GM23248 (cell line): ENCODE data around the gene APRT. TPM values are rescaled to one million over a fixed set of nuclear protein-coding genes. Genes with fewer than 3 reads are reported as not detected.

Source experiments
- DNase-seq: peaks from one replicate; pipeline ENCODE4 v3.0.0-alpha.2; 2015
- H2AFZ ChIP-seq: fragments of 200-600 bp; sonication (generic); 2 replicates; pipeline ENCODE4 v1.6.1; 2016; ENCODE audit warnings: antibody characterized with exemption
- H3F3A ChIP-seq: fragments of 200-600 bp; sonication (generic); 2 replicates; pipeline ENCODE4 v1.6.1; 2016; ENCODE audit warnings: mild to moderate bottlenecking, antibody characterized with exemption, mixed run types; ENCODE audit not compliant: insufficient read depth
- H3K27ac ChIP-seq: fragments of 200-600 bp; sonication (generic); 2 replicates; pipeline ENCODE4 v1.5.1; 2016; ENCODE audit warnings: mild to moderate bottlenecking
- H3K27me3 ChIP-seq: fragments of 200-600 bp; sonication (generic); replicated peaks from 2 replicates; pipeline ENCODE4 v1.6.1; 2016; ENCODE audit warnings: mild to moderate bottlenecking; ENCODE audit not compliant: insufficient read depth
- H3K36me3 ChIP-seq: fragments of 200-600 bp; sonication (generic); 2 replicates; pipeline ENCODE4 v1.6.1; 2016; ENCODE audit warnings: low read depth, mild to moderate bottlenecking
- H3K4me1 ChIP-seq: fragments of 200-600 bp; sonication (generic); 2 replicates; pipeline ENCODE4 v1.6.1; 2016; ENCODE audit warnings: mild to moderate bottlenecking; ENCODE audit not compliant: insufficient read depth
- H3K4me2 ChIP-seq: fragments of 200-600 bp; sonication (generic); one replicate; pipeline ENCODE4 v1.6.1; 2016; ENCODE audit warnings: mild to moderate bottlenecking; ENCODE audit not compliant: unreplicated experiment
- H3K4me3 ChIP-seq: fragments of 200-600 bp; sonication (generic); 2 replicates; pipeline ENCODE4 v1.5.1; 2016; ENCODE audit warnings: mild to moderate bottlenecking
- H3K79me2 ChIP-seq: fragments of 200-600 bp; sonication (generic); 2 replicates; pipeline ENCODE4 v1.6.1; 2016; ENCODE audit warnings: mild to moderate bottlenecking; ENCODE audit not compliant: insufficient read depth
- H3K9ac ChIP-seq: fragments of 200-600 bp; sonication (generic); 2 replicates; pipeline ENCODE4 v1.6.1; 2016; ENCODE audit warnings: mild to moderate bottlenecking
- H3K9me2 ChIP-seq: fragments of 200-600 bp; sonication (generic); 2 replicates; pipeline ENCODE4 v1.6.1; 2016; ENCODE audit warnings: mixed run types, mild to moderate bottlenecking, moderate library complexity; ENCODE audit not compliant: insufficient read depth
- H3K9me3 ChIP-seq: fragments of 200-600 bp; sonication (generic); one replicate; pipeline ENCODE4 v1.6.1; 2017; ENCODE audit warnings: low read depth
- H4K20me1 ChIP-seq: fragments of 200-600 bp; sonication (generic); 2 replicates; pipeline ENCODE4 v1.6.0; 2016; ENCODE audit not compliant: insufficient read depth
- EZH2 ChIP-seq: fragments of 200-600 bp; sonication (generic); IDR thresholded peaks from 2 replicates; pipeline ENCODE4 v1.6.1; 2018; ENCODE audit warnings: antibody characterized with exemption, mild to moderate bottlenecking; ENCODE audit not compliant: insufficient read depth, poor library complexity, severe bottlenecking
- EZH2phosphoT487 ChIP-seq: fragments of 200-600 bp; sonication (generic); IDR thresholded peaks from 2 replicates; pipeline ENCODE4 v1.6.1; 2018; ENCODE audit warnings: antibody characterized with exemption, moderate library complexity, mild to moderate bottlenecking, low read depth; ENCODE audit not compliant: insufficient read depth
- WGBS, 2 experiments: methylation state at CpG; one replicate each; pipeline ENCODE4 v1.1.6; 2015 to 2017; ENCODE audit warnings: low lambda C conversion rate in 2 of 2, low coverage in 1 of 2; ENCODE audit errors: missing lambda C conversion rate in 2 of 2; 5-methylcytosine and 5-hydroxymethylcytosine counted together
- in situ Hi-C: fragments of 300-500 bp; cut with MboI; formaldehyde crosslinking; loops from 2 replicates; pipeline ENCODE4 v1.15.0; 2020
- polyA plus RNA-seq: library from polyadenylated mRNA; unstranded; fragments of >200 nt; fragmentation: Nextera tagmentation; extraction: Ambion mirVana; gene quantifications from 2 replicates; pipeline ENCODE4 v1.2.1, GENCODE V29; 2016
- total RNA-seq: library from RNA; depleted of rRNA; stranded (reverse); fragments of >200 nt; shearing (Covaris generic); gene quantifications from 2 replicates; pipeline ENCODE4 v1.2.3, GENCODE V29; 2014

APRT gene
- total and polyA plus RNA-seq, 2 experiments from 2014 or later: 150 to 224 TPM

GRCh38 chr16:88800277-88800592 lies 11.5 kb downstream of the APRT start:
- no peaks in the 10 kb centered on the region for H4K20me1 ChIP-seq
- no peaks in the 10 kb centered on the region for H3F3A ChIP-seq
- no peak overlapping the region for H2AFZ ChIP-seq
- H3K27me3 ChIP-seq: no peaks in the 10 kb centered on the region
- in situ Hi-C loops: no loop called here
- H3K4me2 ChIP-seq: no peak overlapping the region
- H3K4me3 ChIP-seq: no peak overlapping the region
- H3K9me3 ChIP-seq: no peaks in the 10 kb centered on the region
- no peak for DNase-seq
- no peak overlapping the region for H3K9ac ChIP-seq
- TF ChIP-seq EZH2 (no peak), EZH2phosphoT487 (no peak)
- H3K79me2 ChIP-seq: peaks cover 11% of the 10 kb centered on the region
- no peak overlapping the region for H3K27ac ChIP-seq
- no peaks in the 10 kb centered on the region for H3K9me2 ChIP-seq
- no peaks in the 10 kb centered on the region for H3K36me3 ChIP-seq
- peaks cover 10% of the 10 kb centered on the region; the same call in 1 of the 2 replicates for H3K4me1 ChIP-seq
- WGBS, 2 experiments: 81 to 90% methylated on average over 6 of the region's 6 CpGs

GRCh38 chr16:88799569-88800276 lies 12.0 kb downstream of the APRT start:
- no peaks in the 10 kb centered on the region for H3K9me3 ChIP-seq
- H3K4me2 ChIP-seq: no peak overlapping the region
- no peaks in the 10 kb centered on the region for H4K20me1 ChIP-seq
- 93% methylated on average over 17 of the region's 17 CpGs for WGBS, 2 experiments
- H2AFZ ChIP-seq: no peak overlapping the region
- H3K27me3 ChIP-seq: no peaks in the 10 kb centered on the region
- TF ChIP-seq EZH2phosphoT487 (no peak), EZH2 (no peak)
- in situ Hi-C loops: no loop called here
- no peaks in the 10 kb centered on the region for H3K36me3 ChIP-seq
- H3K79me2 ChIP-seq: peaks cover 6% of the 10 kb centered on the region
- no peak overlapping the region for H3K9ac ChIP-seq
- no peaks in the 10 kb centered on the region for H3K9me2 ChIP-seq
- peaks cover 10% of the 10 kb centered on the region; the same call in 1 of the 2 replicates for H3K4me1 ChIP-seq
- DNase-seq: no peak
- H3K27ac ChIP-seq: no peak overlapping the region
- no peak overlapping the region for H3K4me3 ChIP-seq
- no peaks in the 10 kb centered on the region for H3F3A ChIP-seq

DNA sequence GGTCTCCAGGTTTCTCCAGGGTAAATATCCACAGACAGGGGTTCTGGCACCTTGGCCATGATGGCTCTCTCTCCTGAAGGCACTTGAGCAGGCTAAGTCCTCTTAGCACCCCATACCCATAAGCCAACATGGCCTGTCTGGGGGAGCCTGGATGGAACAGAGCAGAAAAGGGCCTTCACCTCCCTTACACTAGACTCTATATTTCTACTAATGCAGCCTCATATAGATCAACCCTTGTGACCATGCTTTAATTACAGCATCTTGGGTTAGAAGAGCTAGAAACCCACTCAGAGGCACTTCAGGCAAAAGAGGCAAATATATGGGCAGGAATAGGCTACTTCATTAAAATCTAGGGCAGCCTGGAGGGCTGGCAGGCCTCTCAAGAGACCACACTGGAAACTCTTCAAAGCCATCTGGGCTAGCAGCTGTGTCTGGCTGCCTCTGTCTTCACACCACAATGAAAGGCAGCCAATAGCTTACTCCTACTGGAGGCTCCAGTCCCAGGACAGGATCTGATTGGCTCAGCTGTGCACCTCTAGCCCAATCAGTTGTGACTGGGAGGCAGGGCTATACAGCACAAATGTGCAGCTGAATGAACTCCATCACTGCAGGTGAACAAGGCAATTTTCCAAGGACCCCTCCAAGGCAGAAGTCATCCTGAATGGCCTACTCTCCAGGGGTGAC lies 12.8 kb downstream of the APRT start:
- Histone ChIP-seq H3K9me2 (no peaks in the 10 kb centered on the region), H2AFZ (no peak overlapping the region), H3K27me3 (no peaks in the 10 kb centered on the region), H3K9me3 (no peaks in the 10 kb centered on the region), H3K4me3 (no peak overlapping the region), H4K20me1 (no peaks in the 10 kb centered on the region), H3F3A (no peaks in the 10 kb centered on the region), H3K4me2 (no peak overlapping the region), H3K4me1 (0 out of 2 replicates have a peak, but pooled peaks cover 5% of the 10 kb centered on the region), H3K36me3 (no peaks in the 10 kb centered on the region), H3K79me2 (no peaks in the 10 kb centered on the region), H3K27ac (no peak overlapping the region), H3K9ac (no peak overlapping the region)
- no peak for DNase-seq
- TF ChIP-seq EZH2 (no peak), EZH2phosphoT487 (no peak)
- in situ Hi-C loops: no loop called here

DNA sequence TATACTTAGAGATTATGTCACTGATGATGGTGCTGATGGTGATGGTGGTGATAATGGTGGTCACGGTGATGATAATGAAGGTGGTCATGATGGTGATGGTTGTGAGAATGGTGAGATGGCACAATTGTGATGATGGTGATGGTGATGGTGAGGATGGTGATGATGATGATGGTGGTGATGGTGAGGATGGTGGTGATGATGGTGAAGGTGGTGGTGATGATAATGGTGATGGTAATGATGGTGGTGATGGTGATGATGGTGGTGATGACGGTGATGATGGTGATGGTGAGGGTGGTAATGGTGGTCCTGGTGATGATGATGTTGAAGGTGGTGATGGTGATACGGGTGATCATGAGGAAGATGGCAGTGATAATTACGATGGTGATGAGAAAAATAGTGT lies 13.7 kb downstream of the APRT start:
- no peak overlapping the region for H3K4me3 ChIP-seq
- WGBS, 2 experiments: 94 to 98% methylated on average over 4 of the region's 4 CpGs
- no peaks in the 10 kb centered on the region for H3K36me3 ChIP-seq
- H3K79me2 ChIP-seq: no peaks in the 10 kb centered on the region
- H3K27me3 ChIP-seq: no peaks in the 10 kb centered on the region
- no peak overlapping the region for H3K9ac ChIP-seq
- H3K4me2 ChIP-seq: no peak overlapping the region
- DNase-seq: no peak
- no peaks in the 10 kb centered on the region for H3K9me2 ChIP-seq
- H3K27ac ChIP-seq: no peak overlapping the region
- no peaks in the 10 kb centered on the region for H3K9me3 ChIP-seq
- no peak overlapping the region for H2AFZ ChIP-seq
- H3F3A ChIP-seq: no peaks in the 10 kb centered on the region
- 0 out of 2 replicates have a peak, but pooled peaks cover 5% of the 10 kb centered on the region for H3K4me1 ChIP-seq
- TF ChIP-seq EZH2 (no peak), EZH2phosphoT487 (no peak)
- no peaks in the 10 kb centered on the region for H4K20me1 ChIP-seq
- in situ Hi-C loops: no loop called here
